NT2/D1 (cell line): ENCODE data around the gene ULK4.

Experiments used
- DNase-seq: peaks from one replicate; pipeline ENCODE4 v3.0.0-alpha.2; 2011; ENCODE audit warnings: low read depth, low spot score
- H3K27me3 ChIP-seq: 2 replicates; pipeline ENCODE4 v1.6.0; 2011; ENCODE audit warnings: mild to moderate bottlenecking; ENCODE audit not compliant: insufficient read length, insufficient read depth
- H3K36me3 ChIP-seq: 2 replicates; pipeline ENCODE4 v1.6.1; 2011; ENCODE audit warnings: mild to moderate bottlenecking, low read length, mixed read lengths; ENCODE audit not compliant: insufficient read depth, insufficient read length
- H3K4me1 ChIP-seq: 2 replicates; pipeline ENCODE4 v1.5.1; 2011; ENCODE audit not compliant: insufficient read depth, insufficient read length
- H3K4me3 ChIP-seq: 2 replicates; pipeline ENCODE4 v1.5.1; 2011; ENCODE audit warnings: low read depth; ENCODE audit not compliant: insufficient read length
- H3K9ac ChIP-seq: 2 replicates; pipeline ENCODE4 v1.6.0; 2011; ENCODE audit warnings: low read depth; ENCODE audit not compliant: insufficient read length
- H3K9me3 ChIP-seq: 2 replicates; pipeline ENCODE4 v1.5.1; 2011; ENCODE audit warnings: mild to moderate bottlenecking, low read length; ENCODE audit not compliant: insufficient read depth
- SUZ12 ChIP-seq: IDR thresholded peaks from 2 replicates; pipeline ENCODE4 v1.6.1; 2011; ENCODE audit not compliant: insufficient read length, insufficient read depth; ENCODE audit errors: extremely low read depth
- YY1 ChIP-seq: IDR thresholded peaks from 2 replicates; pipeline ENCODE4 v1.6.1; 2011; ENCODE audit not compliant: insufficient read length, insufficient read depth
- ZNF274 ChIP-seq: IDR thresholded peaks from 2 replicates; pipeline ENCODE4 v1.6.1; 2011; ENCODE audit warnings: mild to moderate bottlenecking, low read depth, low read length

The ULK4 gene

DNA sequence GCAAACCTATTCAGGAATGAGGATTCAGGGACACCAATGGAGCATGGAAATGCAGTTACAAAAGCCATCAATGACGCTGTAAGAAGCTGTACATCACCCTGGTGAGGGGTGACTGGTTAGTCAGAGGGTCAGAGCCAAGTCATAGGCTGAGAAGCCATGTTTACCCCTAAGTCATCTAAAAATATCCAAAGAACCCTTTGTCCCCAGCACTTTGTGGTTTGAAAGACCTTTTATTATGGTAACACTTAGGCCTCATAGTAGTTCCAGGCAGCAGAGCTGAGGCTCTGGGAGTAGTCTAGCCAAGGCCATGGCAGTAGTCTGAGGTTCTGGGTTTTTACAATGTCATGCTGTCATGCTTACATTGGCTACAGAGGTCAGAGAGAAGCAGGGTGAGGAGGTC, 631.4 kb downstream of the ULK4 start:
- DNase-seq: peak; percentile 70
- TF ChIP-seq ZNF274 (no peak), YY1 (no peak), SUZ12 (no peak)

DNA sequence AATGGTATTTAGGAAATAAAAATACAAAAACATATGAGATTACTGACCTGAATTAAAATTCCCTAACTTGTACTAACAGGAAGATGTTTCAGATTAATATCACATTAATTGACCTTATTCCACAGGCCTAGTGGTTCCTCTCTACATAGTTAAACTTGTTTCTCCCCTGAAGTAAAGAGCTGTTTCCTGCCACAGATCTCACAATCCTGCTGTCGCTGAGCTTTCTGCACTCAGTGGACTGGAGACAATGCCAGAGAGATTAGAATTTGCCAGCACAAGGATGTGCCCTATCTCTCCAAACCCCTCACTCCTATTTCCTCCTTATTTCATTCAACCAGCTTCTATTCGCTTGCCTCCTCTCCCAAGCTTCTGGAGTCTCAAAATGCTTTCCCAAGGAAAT, 632.0 kb downstream of the ULK4 start:
- H3K4me3 ChIP-seq: no peak overlapping the region
- H3K27me3 ChIP-seq: no peaks in the 10 kb centered on the region
- no peak for DNase-seq
- no peak overlapping the region for H3K9ac ChIP-seq
- TF ChIP-seq SUZ12: no peak
- no peak for TF ChIP-seq YY1
- TF ChIP-seq ZNF274: no peak
- H3K9me3 ChIP-seq: no peaks in the 10 kb centered on the region
- H3K36me3 ChIP-seq: no peaks in the 10 kb centered on the region
- H3K4me1 ChIP-seq: peaks cover 8% of the 10 kb centered on the region

More for the DNA sequence above, 631.4 kb downstream of the ULK4 start:
- Histone ChIP-seq H3K27me3 (no peaks in the 10 kb centered on the region), H3K9me3 (no peaks in the 10 kb centered on the region), H3K4me3 (no peak overlapping the region), H3K36me3 (no peaks in the 10 kb centered on the region), H3K4me1 (peaks cover 8% of the 10 kb centered on the region), H3K9ac (no peak overlapping the region)

DNA sequence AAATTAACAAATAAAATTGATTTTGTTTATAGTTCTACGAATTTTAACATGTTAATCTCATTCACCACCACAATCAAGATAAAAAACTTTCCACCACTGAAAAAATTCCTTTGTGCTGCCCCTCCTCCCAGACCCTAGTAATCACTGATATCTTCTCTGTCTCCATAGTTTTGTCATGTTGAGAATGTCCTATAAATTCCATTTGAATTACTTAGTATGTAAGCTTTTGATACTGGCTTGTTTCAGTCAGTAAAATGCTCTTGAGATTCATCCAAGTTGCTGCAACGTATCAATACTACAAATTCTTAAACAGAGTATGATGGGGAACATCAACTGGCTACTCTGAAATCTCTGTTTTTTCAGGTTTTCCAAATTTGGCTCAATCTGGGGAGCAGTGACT, 633.0 kb downstream of the ULK4 start:
- H3K9me3 ChIP-seq: no peaks in the 10 kb centered on the region
- no peak for DNase-seq

DNA sequence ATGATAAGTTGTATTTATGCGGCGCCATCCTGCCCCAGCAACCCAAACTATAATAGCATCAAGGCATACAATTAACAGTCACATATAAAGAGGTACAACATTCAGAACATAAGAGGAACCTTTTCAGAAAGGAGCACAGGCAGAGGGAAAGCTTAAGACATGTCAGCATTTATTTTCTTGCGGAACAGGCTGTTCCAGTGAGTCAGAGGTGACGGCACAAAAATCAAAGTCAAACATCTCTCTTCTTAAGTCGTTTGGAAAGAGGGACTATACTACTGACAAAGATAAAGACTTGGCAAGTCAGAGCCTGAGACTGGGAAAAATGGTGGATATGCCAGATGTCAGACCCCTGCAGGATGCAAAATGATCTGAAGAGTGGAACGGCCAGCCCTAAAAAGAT, 634.2 kb downstream of the ULK4 start:
- no peaks in the 10 kb centered on the region for H3K36me3 ChIP-seq
- TF ChIP-seq YY1: no peak
- no peak for TF ChIP-seq ZNF274
- no peak for TF ChIP-seq SUZ12
- H3K9ac ChIP-seq: no peak overlapping the region
- H3K4me3 ChIP-seq: no peak overlapping the region
- no peaks in the 10 kb centered on the region for H3K9me3 ChIP-seq
- H3K4me1 ChIP-seq: peaks cover 8% of the 10 kb centered on the region
- H3K27me3 ChIP-seq: no peaks in the 10 kb centered on the region
- no peak for DNase-seq

More for the DNA sequence above, 633.0 kb downstream of the ULK4 start:
- no peak for TF ChIP-seq SUZ12
- no peak for TF ChIP-seq ZNF274
- TF ChIP-seq YY1: no peak
- H3K4me3 ChIP-seq: no peak overlapping the region
- peaks cover 8% of the 10 kb centered on the region for H3K4me1 ChIP-seq
- no peaks in the 10 kb centered on the region for H3K36me3 ChIP-seq
- H3K27me3 ChIP-seq: no peaks in the 10 kb centered on the region
- no peak overlapping the region for H3K9ac ChIP-seq

DNA sequence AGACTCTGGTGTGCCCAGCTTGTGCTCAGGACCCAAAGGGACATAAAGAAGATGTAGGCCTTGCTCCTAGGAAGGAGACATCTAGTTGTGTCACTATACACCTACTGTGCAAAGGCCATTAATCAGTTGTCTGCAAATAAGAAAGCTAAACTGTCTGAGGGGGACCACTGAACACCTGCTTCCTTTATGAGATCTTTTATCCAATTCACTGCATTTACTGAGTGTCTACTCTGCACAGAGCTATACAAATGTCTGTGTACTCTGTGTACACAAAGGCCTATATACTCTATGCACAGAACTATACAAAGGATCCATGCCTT, 637.8 kb downstream of the ULK4 start:
- Histone ChIP-seq H3K4me1 (peaks cover 4% of the 10 kb centered on the region), H3K9me3 (no peaks in the 10 kb centered on the region), H3K4me3 (no peak overlapping the region), H3K36me3 (no peaks in the 10 kb centered on the region), H3K27me3 (no peaks in the 10 kb centered on the region), H3K9ac (no peak overlapping the region)
- DNase-seq: no peak
- TF ChIP-seq ZNF274 (no peak), YY1 (no peak), SUZ12 (no peak)

DNA sequence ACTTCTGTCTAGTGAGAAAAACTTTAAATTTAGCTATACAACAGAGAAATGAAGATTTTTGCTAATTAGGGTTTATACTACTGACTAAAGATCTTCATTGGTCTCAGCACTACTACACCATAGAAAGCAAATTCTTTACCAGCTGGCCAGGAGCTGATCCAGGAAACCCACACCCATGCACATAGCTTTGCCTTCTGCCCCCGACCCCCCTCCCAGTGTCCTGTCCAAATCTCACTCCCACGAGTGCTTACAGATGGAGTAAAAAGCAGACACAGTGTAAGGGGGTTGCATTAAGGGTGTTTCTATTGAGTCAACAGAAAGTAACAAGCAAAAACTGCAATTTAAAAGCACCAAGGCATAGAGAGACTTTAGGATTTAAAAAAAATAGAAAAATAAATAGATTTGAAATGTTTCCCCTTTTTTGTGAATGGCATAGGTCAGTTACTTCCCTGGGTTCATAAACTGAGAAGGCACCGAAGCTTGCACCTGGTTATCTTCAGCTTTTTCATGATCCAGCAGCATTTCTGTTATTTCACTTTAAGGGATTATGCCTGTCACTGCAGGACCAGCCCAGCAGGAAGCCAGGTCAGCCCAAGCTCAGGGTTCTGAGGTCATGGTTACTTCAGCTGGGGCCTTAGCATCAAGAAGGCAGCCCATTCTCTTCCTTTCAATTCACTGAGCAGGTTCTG, 638.3 kb downstream of the ULK4 start:
- Histone ChIP-seq H3K9me3 (no peaks in the 10 kb centered on the region), H3K36me3 (no peaks in the 10 kb centered on the region), H3K27me3 (no peaks in the 10 kb centered on the region), H3K4me1 (peaks cover 4% of the 10 kb centered on the region), H3K4me3 (no peak overlapping the region), H3K9ac (no peak overlapping the region)
- DNase-seq: no peak
- no peak for TF ChIP-seq YY1
- no peak for TF ChIP-seq SUZ12
- TF ChIP-seq ZNF274: no peak

DNA sequence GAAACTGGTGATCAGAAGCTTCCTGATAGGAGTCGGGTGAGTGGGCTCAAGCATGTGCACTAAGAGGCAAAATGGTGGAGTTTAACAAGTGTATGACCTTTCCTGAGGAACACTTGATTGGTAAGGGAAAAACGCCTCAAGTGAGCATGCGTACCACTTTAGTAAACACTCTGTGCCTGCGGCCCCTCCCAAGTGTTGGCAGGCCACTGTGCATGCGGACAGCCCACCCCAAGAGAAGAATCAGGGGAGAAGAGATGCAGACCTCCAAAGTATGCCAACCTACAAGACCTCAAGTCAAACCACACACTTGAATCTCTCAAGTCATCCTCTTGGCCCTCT, 640.3 kb downstream of the ULK4 start:
- DNase-seq: no peak
- Histone ChIP-seq H3K4me3 (no peak overlapping the region), H3K27me3 (no peaks in the 10 kb centered on the region), H3K9ac (no peak overlapping the region), H3K9me3 (no peaks in the 10 kb centered on the region), H3K36me3 (no peaks in the 10 kb centered on the region), H3K4me1 (peaks cover 4% of the 10 kb centered on the region)
- TF ChIP-seq YY1 (no peak), ZNF274 (no peak), SUZ12 (no peak)
